HEK293 (cell line): ENCODE results near the gene ADK.

Source experiments
- CTCF ChIA-PET: fragments of 350-600 bp; formaldehyde crosslinking; extraction: SDS; loops from one replicate; lab custom pipeline; 2021; ENCODE audit warnings: antibody characterized with exemption; lab: Yijun Ruan, JAX
- POLR2A ChIA-PET: fragments of 300-600 bp; formaldehyde crosslinking; extraction: SDS; loops from one replicate; lab custom pipeline; 2020; ENCODE audit warnings: antibody characterized with exemption, inconsistent platforms; lab: Yijun Ruan, JAX
- H3K27ac ChIP-seq: fragments of 200-500 bp; sonication (Bioruptor generic); 2 replicates; pipeline ENCODE4 v1.5.1; 2014; ENCODE audit warnings: low read depth, low read length, control low read depth, inconsistent platforms; ENCODE audit errors: extremely low read depth
- H3K36me3 ChIP-seq, 2 experiments: fragments of 200-500 bp in 1 of 2; sonication (Bioruptor generic) in 1 of 2; 1 replicate in 1 of 2; 2 replicates in 1 of 2; pipeline ENCODE4 v1.5.1; 2014 to 2017; ENCODE audit warnings: inconsistent platforms in 2 of 2, low read length in 2 of 2; ENCODE audit not compliant: control insufficient read depth in 2 of 2, insufficient read depth in 1 of 2
- H3K4me1 ChIP-seq: fragments of 200-500 bp; sonication (Bioruptor generic); 2 replicates; pipeline ENCODE4 v1.5.1; 2014; ENCODE audit warnings: mild to moderate bottlenecking, low read length, inconsistent platforms; ENCODE audit not compliant: control insufficient read depth, insufficient read depth
- H3K4me3 ChIP-seq: 2 replicates; pipeline ENCODE4 v1.5.1; 2011; ENCODE audit warnings: low read depth, mild to moderate bottlenecking, control low read depth, low read length, moderate library complexity
- H3K9me3 ChIP-seq: fragments of 200-500 bp; sonication (Bioruptor generic); 2 replicates; pipeline ENCODE4 v1.5.1; 2014; ENCODE audit warnings: low read depth, low read length, inconsistent platforms; ENCODE audit not compliant: control insufficient read depth, insufficient read depth
- GLIS2 ChIP-seq: fragments of 450-650 bp; formaldehyde crosslinking; IDR thresholded peaks from 2 replicates; pipeline ENCODE4 v1.5.1; 2016; ENCODE audit warnings: missing biosample characterization, missing genetic modification characterization
- KLF16 ChIP-seq: fragments of 450-650 bp; formaldehyde crosslinking; IDR thresholded peaks from 2 replicates; pipeline ENCODE4 v1.5.1; 2017; ENCODE audit warnings: missing biosample characterization, missing genetic modification characterization
- KLF7 ChIP-seq: fragments of 450-650 bp; formaldehyde crosslinking; IDR thresholded peaks from 2 replicates; pipeline ENCODE4 v1.5.1; 2016; ENCODE audit warnings: missing biosample characterization, missing genetic modification characterization, borderline replicate concordance
- OSR2 ChIP-seq: fragments of 450-650 bp; formaldehyde crosslinking; IDR thresholded peaks from 2 replicates; pipeline ENCODE4 v1.5.1; 2016; ENCODE audit warnings: missing biosample characterization, missing genetic modification characterization
- REPIN1 ChIP-seq: fragments of 450-650 bp; formaldehyde crosslinking; IDR thresholded peaks from 2 replicates; pipeline ENCODE4 v1.5.1; 2017; ENCODE audit warnings: missing biosample characterization, missing genetic modification characterization, low read depth
- ZBTB17 ChIP-seq: fragments of 450-650 bp; formaldehyde crosslinking; IDR thresholded peaks from 2 replicates; pipeline ENCODE4 v1.5.1; 2016; ENCODE audit warnings: missing biosample characterization, missing genetic modification characterization
- ZNF10 ChIP-seq: fragments of 450-650 bp; formaldehyde crosslinking; IDR thresholded peaks from 2 replicates; pipeline ENCODE4 v1.5.1; 2017; ENCODE audit warnings: missing biosample characterization, missing genetic modification characterization
- ZNF19 ChIP-seq: fragments of 450-650 bp; formaldehyde crosslinking; IDR thresholded peaks from 2 replicates; pipeline ENCODE4; 2016; ENCODE audit warnings: missing biosample characterization, missing genetic modification characterization, low read depth
- ZNF202 ChIP-seq: fragments of 450-650 bp; formaldehyde crosslinking; IDR thresholded peaks from 2 replicates; pipeline ENCODE4 v1.5.1; 2016; ENCODE audit warnings: missing biosample characterization, missing genetic modification characterization, borderline replicate concordance
- ZNF223 ChIP-seq: fragments of 450-650 bp; formaldehyde crosslinking; IDR thresholded peaks from 2 replicates; pipeline ENCODE4 v1.5.1; 2016; ENCODE audit warnings: missing biosample characterization, missing genetic modification characterization
- ZNF23 ChIP-seq: fragments of 450-650 bp; formaldehyde crosslinking; IDR thresholded peaks from 2 replicates; pipeline ENCODE4 v1.5.1; 2016; ENCODE audit warnings: missing biosample characterization, missing genetic modification characterization, borderline replicate concordance
- ZNF324 ChIP-seq: fragments of 450-650 bp; formaldehyde crosslinking; IDR thresholded peaks from 2 replicates; pipeline ENCODE4 v1.5.1; 2016; ENCODE audit warnings: missing biosample characterization, missing genetic modification characterization
- ZNF335 ChIP-seq: fragments of 450-650 bp; formaldehyde crosslinking; conservative IDR thresholded peaks from 2 replicates; pipeline ENCODE4 v1.5.1; 2016; ENCODE audit warnings: missing biosample characterization, missing genetic modification characterization
- ZNF366 ChIP-seq: fragments of 450-650 bp; formaldehyde crosslinking; conservative IDR thresholded peaks from 2 replicates; pipeline ENCODE4 v1.5.1; 2016; ENCODE audit warnings: missing biosample characterization, missing genetic modification characterization
- ZNF416 ChIP-seq: fragments of 450-650 bp; formaldehyde crosslinking; IDR thresholded peaks from 2 replicates; pipeline ENCODE4 v1.5.1; 2016; ENCODE audit warnings: missing biosample characterization, missing genetic modification characterization
- ZNF48 ChIP-seq: fragments of 450-650 bp; formaldehyde crosslinking; IDR thresholded peaks from 2 replicates; pipeline ENCODE4 v1.5.1; 2016; ENCODE audit warnings: missing biosample characterization, missing genetic modification characterization
- ZNF514 ChIP-seq: fragments of 450-650 bp; formaldehyde crosslinking; IDR thresholded peaks from 2 replicates; pipeline ENCODE4 v1.5.1; 2016; ENCODE audit warnings: missing biosample characterization, missing genetic modification characterization
- ZNF521 ChIP-seq: fragments of 450-650 bp; formaldehyde crosslinking; IDR thresholded peaks from 2 replicates; pipeline ENCODE4 v1.5.1; 2017; ENCODE audit warnings: missing biosample characterization, mild to moderate bottlenecking, missing genetic modification characterization
- ZNF549 ChIP-seq: fragments of 450-650 bp; IDR thresholded peaks from 2 replicates; pipeline ENCODE4 v1.5.1; 2018; ENCODE audit warnings: missing biosample characterization, missing genetic modification characterization, mild to moderate bottlenecking, inconsistent platforms, moderate library complexity
- ZNF600 ChIP-seq: fragments of 450-650 bp; formaldehyde crosslinking; IDR thresholded peaks from 2 replicates; pipeline ENCODE4 v1.5.1; 2016; ENCODE audit warnings: missing biosample characterization, missing genetic modification characterization
- ZNF610 ChIP-seq: fragments of 450-650 bp; formaldehyde crosslinking; IDR thresholded peaks from 2 replicates; pipeline ENCODE4 v1.5.1; 2016; ENCODE audit warnings: missing biosample characterization, missing genetic modification characterization, borderline replicate concordance
- ZNF658 ChIP-seq: fragments of 450-650 bp; formaldehyde crosslinking; IDR thresholded peaks from 2 replicates; pipeline ENCODE4; 2016; ENCODE audit warnings: missing biosample characterization, missing genetic modification characterization
- ZNF660 ChIP-seq: fragments of 450-650 bp; IDR thresholded peaks from 2 replicates; pipeline ENCODE4 v1.5.1; 2018; ENCODE audit warnings: missing biosample characterization, mild to moderate bottlenecking, missing genetic modification characterization
- ZNF664 ChIP-seq: fragments of 450-650 bp; formaldehyde crosslinking; IDR thresholded peaks from 2 replicates; pipeline ENCODE4 v1.5.1; 2016; ENCODE audit warnings: missing biosample characterization, missing genetic modification characterization
- ZNF701 ChIP-seq: fragments of 450-650 bp; formaldehyde crosslinking; IDR thresholded peaks from 2 replicates; pipeline ENCODE4 v1.5.1; 2016; ENCODE audit warnings: missing biosample characterization, missing genetic modification characterization
- ZNF768 ChIP-seq: fragments of 450-650 bp; formaldehyde crosslinking; IDR thresholded peaks from 2 replicates; pipeline ENCODE4 v1.5.1; 2018; ENCODE audit warnings: missing biosample characterization, mild to moderate bottlenecking, missing genetic modification characterization
- TF ChIP-seq, protein P1 (sequence below): fragments of 450-650 bp; formaldehyde crosslinking; IDR thresholded peaks from 2 replicates; pipeline ENCODE4 v1.5.1; 2016; ENCODE audit warnings: missing biosample characterization, missing genetic modification characterization
- TF ChIP-seq, protein P2 (sequence below): fragments of 450-650 bp; formaldehyde crosslinking; IDR thresholded peaks from 2 replicates; pipeline ENCODE4 v1.5.1; 2016; ENCODE audit warnings: missing biosample characterization, missing genetic modification characterization, borderline replicate concordance
- TF ChIP-seq, protein P3 (sequence below): fragments of 450-650 bp; formaldehyde crosslinking; IDR thresholded peaks from 2 replicates; pipeline ENCODE4 v1.5.1; 2016; ENCODE audit warnings: missing biosample characterization, missing genetic modification characterization

Gene ADK

GRCh38 chr10:74329873-74330272 is 178.9 kb downstream of the ADK start:
- Histone ChIP-seq H3K4me3 (no peak overlapping the region), H3K9me3 (no peaks in the 10 kb centered on the region), H3K27ac (no peak overlapping the region), H3K36me3 (no peaks in the 10 kb centered on the region), H3K4me1 (no peaks in the 10 kb centered on the region)
- CTCF ChIA-PET: interaction anchor here (0.5 to 0.7 kb wide), 2 partner anchors 110 to 304 kb away, joined by 3 to 4 read pairs; no protein-coding TSS in a partner anchor
- TF ChIP-seq ZBTB17 (tag by site-specific recombination): no peak
- TF ChIP-seq ZNF600 (tag by site-specific recombination): no peak
- no peak for TF ChIP-seq ZNF416 (tag by site-specific recombination)
- no peak for TF ChIP-seq ZNF658
- TF ChIP-seq, protein P1, sequence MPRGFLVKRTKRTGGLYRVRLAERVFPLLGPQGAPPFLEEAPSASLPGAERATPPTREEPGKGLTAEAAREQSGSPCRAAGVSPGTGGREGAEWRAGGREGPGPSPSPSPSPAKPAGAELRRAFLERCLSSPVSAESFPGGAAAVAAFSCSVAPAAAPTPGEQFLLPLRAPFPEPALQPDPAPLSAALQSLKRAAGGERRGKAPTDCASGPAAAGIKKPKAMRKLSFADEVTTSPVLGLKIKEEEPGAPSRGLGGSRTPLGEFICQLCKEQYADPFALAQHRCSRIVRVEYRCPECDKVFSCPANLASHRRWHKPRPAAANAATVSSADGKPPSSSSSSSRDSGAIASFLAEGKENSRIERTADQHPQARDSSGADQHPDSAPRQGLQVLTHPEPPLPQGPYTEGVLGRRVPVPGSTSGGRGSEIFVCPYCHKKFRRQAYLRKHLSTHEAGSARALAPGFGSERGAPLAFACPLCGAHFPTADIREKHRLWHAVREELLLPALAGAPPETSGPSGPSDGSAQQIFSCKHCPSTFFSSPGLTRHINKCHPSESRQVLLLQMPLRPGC (tag by site-specific recombination): no peak
- TF ChIP-seq KLF7 (tag by site-specific recombination): no peak
- TF ChIP-seq ZNF48 (tag by site-specific recombination): no peak
- TF ChIP-seq, protein P2, sequence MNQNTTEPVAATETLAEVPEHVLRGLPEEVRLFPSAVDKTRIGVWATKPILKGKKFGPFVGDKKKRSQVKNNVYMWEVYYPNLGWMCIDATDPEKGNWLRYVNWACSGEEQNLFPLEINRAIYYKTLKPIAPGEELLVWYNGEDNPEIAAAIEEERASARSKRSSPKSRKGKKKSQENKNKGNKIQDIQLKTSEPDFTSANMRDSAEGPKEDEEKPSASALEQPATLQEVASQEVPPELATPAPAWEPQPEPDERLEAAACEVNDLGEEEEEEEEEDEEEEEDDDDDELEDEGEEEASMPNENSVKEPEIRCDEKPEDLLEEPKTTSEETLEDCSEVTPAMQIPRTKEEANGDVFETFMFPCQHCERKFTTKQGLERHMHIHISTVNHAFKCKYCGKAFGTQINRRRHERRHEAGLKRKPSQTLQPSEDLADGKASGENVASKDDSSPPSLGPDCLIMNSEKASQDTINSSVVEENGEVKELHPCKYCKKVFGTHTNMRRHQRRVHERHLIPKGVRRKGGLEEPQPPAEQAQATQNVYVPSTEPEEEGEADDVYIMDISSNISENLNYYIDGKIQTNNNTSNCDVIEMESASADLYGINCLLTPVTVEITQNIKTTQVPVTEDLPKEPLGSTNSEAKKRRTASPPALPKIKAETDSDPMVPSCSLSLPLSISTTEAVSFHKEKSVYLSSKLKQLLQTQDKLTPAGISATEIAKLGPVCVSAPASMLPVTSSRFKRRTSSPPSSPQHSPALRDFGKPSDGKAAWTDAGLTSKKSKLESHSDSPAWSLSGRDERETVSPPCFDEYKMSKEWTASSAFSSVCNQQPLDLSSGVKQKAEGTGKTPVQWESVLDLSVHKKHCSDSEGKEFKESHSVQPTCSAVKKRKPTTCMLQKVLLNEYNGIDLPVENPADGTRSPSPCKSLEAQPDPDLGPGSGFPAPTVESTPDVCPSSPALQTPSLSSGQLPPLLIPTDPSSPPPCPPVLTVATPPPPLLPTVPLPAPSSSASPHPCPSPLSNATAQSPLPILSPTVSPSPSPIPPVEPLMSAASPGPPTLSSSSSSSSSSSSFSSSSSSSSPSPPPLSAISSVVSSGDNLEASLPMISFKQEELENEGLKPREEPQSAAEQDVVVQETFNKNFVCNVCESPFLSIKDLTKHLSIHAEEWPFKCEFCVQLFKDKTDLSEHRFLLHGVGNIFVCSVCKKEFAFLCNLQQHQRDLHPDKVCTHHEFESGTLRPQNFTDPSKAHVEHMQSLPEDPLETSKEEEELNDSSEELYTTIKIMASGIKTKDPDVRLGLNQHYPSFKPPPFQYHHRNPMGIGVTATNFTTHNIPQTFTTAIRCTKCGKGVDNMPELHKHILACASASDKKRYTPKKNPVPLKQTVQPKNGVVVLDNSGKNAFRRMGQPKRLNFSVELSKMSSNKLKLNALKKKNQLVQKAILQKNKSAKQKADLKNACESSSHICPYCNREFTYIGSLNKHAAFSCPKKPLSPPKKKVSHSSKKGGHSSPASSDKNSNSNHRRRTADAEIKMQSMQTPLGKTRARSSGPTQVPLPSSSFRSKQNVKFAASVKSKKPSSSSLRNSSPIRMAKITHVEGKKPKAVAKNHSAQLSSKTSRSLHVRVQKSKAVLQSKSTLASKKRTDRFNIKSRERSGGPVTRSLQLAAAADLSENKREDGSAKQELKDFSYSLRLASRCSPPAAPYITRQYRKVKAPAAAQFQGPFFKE (tag by site-specific recombination): no peak
- TF ChIP-seq ZNF223 (tag by site-specific recombination): no peak
- no peak for TF ChIP-seq ZNF768 (tag by site-specific recombination)
- no peak for TF ChIP-seq ZNF202 (tag by site-specific recombination)
- no peak for TF ChIP-seq GLIS2
- no peak for TF ChIP-seq ZNF664
- no peak for TF ChIP-seq KLF16 (tag by site-specific recombination)
- TF ChIP-seq, protein P3, sequence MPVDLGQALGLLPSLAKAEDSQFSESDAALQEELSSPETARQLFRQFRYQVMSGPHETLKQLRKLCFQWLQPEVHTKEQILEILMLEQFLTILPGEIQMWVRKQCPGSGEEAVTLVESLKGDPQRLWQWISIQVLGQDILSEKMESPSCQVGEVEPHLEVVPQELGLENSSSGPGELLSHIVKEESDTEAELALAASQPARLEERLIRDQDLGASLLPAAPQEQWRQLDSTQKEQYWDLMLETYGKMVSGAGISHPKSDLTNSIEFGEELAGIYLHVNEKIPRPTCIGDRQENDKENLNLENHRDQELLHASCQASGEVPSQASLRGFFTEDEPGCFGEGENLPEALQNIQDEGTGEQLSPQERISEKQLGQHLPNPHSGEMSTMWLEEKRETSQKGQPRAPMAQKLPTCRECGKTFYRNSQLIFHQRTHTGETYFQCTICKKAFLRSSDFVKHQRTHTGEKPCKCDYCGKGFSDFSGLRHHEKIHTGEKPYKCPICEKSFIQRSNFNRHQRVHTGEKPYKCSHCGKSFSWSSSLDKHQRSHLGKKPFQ (tag by site-specific recombination): no peak
- POLR2A ChIA-PET: no interaction called here

GRCh38 chr10:74330646-74331045 is 179.6 kb downstream of the ADK start:
- no peaks in the 10 kb centered on the region for H3K9me3 ChIP-seq
- CTCF ChIA-PET: no interaction called here
- TF ChIP-seq ZNF521 (no peak), ZNF514 (tag by site-specific recombination) (no peak), ZNF10 (tag by site-specific recombination) (no peak), REPIN1 (tag by site-specific recombination) (no peak), ZNF366 (tag by site-specific recombination) (no peak), ZNF324 (no peak), KLF16 (tag by site-specific recombination) (no peak), ZNF19 (tag by site-specific recombination) (no peak), ZNF549 (tag by site-specific recombination) (no peak), ZNF701 (tag by site-specific recombination) (no peak), ZNF610 (no peak), ZNF335 (tag by site-specific recombination) (no peak), ZNF23 (no peak), OSR2 (no peak), ZNF660 (tag by site-specific recombination) (no peak)

More at GRCh38 chr10:74330646-74331045, 179.6 kb downstream of the ADK start:
- no peaks in the 10 kb centered on the region for H3K4me1 ChIP-seq
- POLR2A ChIA-PET: no interaction called here
- no peak overlapping the region for H3K27ac ChIP-seq
- H3K4me3 ChIP-seq: no peak overlapping the region
- H3K36me3 ChIP-seq: no peaks in the 10 kb centered on the region
